Mesenchymal stem cell (in vitro differentiated cells and primary cell): ENCODE measurements around the gene TMOD2. TPM values are rescaled to one million over a fixed set of nuclear protein-coding genes. Genes with fewer than 3 reads are reported as not detected.
A peak's percentile ranks its signal among the peaks of the same experiment; 100 is the strongest.

ENCODE experiments used
- DNase-seq: peaks from one replicate; pipeline ENCODE4 v3.0.0-alpha.2; 2013
- H2AFZ ChIP-seq: one replicate; pipeline ENCODE4 v1.6.1; 2013; ENCODE audit warnings: low read depth, mild to moderate bottlenecking, control low read depth, inconsistent platforms, low read length, moderate library complexity
- H2AK5ac ChIP-seq: 2 replicates; pipeline ENCODE4 v1.6.1; 2013; ENCODE audit warnings: low read length, moderate library complexity, mild to moderate bottlenecking, inconsistent platforms; ENCODE audit not compliant: severe bottlenecking
- H2BK120ac ChIP-seq: one replicate; pipeline ENCODE4 v1.6.1; 2013; ENCODE audit warnings: low read depth, mild to moderate bottlenecking, inconsistent platforms, low read length, moderate library complexity
- H2BK12ac ChIP-seq, 2 experiments: one replicate each; pipeline ENCODE4 v1.6.1; 2013; ENCODE audit warnings: inconsistent platforms in 2 of 2, low read length in 2 of 2, mild to moderate bottlenecking in 2 of 2, moderate library complexity in 2 of 2, control low read depth in 1 of 2
- H2BK15ac ChIP-seq: one replicate; pipeline ENCODE4 v1.6.1; 2013; ENCODE audit warnings: mild to moderate bottlenecking, low read depth, inconsistent platforms; ENCODE audit not compliant: poor library complexity, severe bottlenecking
- H2BK5ac ChIP-seq: 2 replicates; pipeline ENCODE4 v1.6.1; 2013; ENCODE audit warnings: low read depth, mild to moderate bottlenecking, low read length, control low read depth, inconsistent platforms; ENCODE audit not compliant: poor library complexity, severe bottlenecking
- H3K14ac ChIP-seq, 2 experiments: one replicate each; pipeline ENCODE4 v1.6.1; 2013; ENCODE audit warnings: inconsistent platforms in 2 of 2, low read length in 2 of 2, control low read depth in 1 of 2, mild to moderate bottlenecking in 1 of 2, moderate library complexity in 1 of 2
- H3K18ac ChIP-seq, 2 experiments: one replicate each; pipeline ENCODE4 v1.6.1; 2013; ENCODE audit warnings: inconsistent platforms in 2 of 2, low read length in 2 of 2, control low read depth in 1 of 2, low read depth in 1 of 2, mild to moderate bottlenecking in 1 of 2
- H3K23ac ChIP-seq, 2 experiments: one replicate each; pipeline ENCODE4 v1.6.1; 2013; ENCODE audit warnings: inconsistent platforms in 2 of 2, low read length in 2 of 2, mild to moderate bottlenecking in 2 of 2, moderate library complexity in 2 of 2, control low read depth in 1 of 2
- H3K27ac ChIP-seq: 2 replicates; pipeline ENCODE4 v1.5.1; 2013; ENCODE audit warnings: mild to moderate bottlenecking, moderate library complexity, low read length, control low read depth, inconsistent platforms; ENCODE audit not compliant: poor library complexity, severe bottlenecking
- H3K27me3 ChIP-seq, 2 experiments: 2 replicates each; pipeline versions ENCODE4 v1.6.1 to v1.7.0; 2013; ENCODE audit warnings: low read length in 2 of 2, mild to moderate bottlenecking in 2 of 2, moderate library complexity in 2 of 2, control low read depth in 1 of 2, inconsistent platforms in 1 of 2; ENCODE audit not compliant: control insufficient read depth in 1 of 2, insufficient read depth in 1 of 2
- H3K36me3 ChIP-seq, 2 experiments: 2 replicates each; pipeline versions ENCODE4 v1.6.1 to v1.7.0; 2013; ENCODE audit warnings: low read length in 2 of 2, control low read depth in 1 of 2, inconsistent platforms in 1 of 2, low read depth in 1 of 2, mild to moderate bottlenecking in 1 of 2; ENCODE audit not compliant: insufficient read depth in 2 of 2, control insufficient read depth in 1 of 2
- H3K4ac ChIP-seq, 2 experiments: one replicate each; pipeline ENCODE4 v1.6.1; 2013; ENCODE audit warnings: inconsistent platforms in 2 of 2, low read length in 2 of 2, mild to moderate bottlenecking in 2 of 2, moderate library complexity in 2 of 2, control low read depth in 1 of 2, low read depth in 1 of 2
- H3K4me1 ChIP-seq: 2 replicates; pipeline ENCODE4 v1.6.1; 2013; ENCODE audit warnings: low read depth, low read length, control low read depth; ENCODE audit not compliant: control insufficient read depth, insufficient read depth
- H3K4me2 ChIP-seq: 2 replicates; pipeline ENCODE4 v1.6.1; 2013; ENCODE audit warnings: low read length, mild to moderate bottlenecking, inconsistent platforms; ENCODE audit not compliant: poor library complexity, severe bottlenecking
- H3K4me3 ChIP-seq, 2 experiments: 2 replicates each; pipeline versions ENCODE4 v1.5.1 to v1.7.0; 2013; ENCODE audit warnings: low read length in 2 of 2, mild to moderate bottlenecking in 2 of 2, control low read depth in 1 of 2, low read depth in 1 of 2; ENCODE audit not compliant: insufficient read depth in 1 of 2
- H3K79me1 ChIP-seq: replicated peaks from 2 replicates; pipeline ENCODE4 v1.6.1; 2013; ENCODE audit warnings: mild to moderate bottlenecking, control low read depth, low read length, inconsistent platforms; ENCODE audit not compliant: poor library complexity, severe bottlenecking
- H3K9ac ChIP-seq: 2 replicates; pipeline ENCODE4 v1.7.0; 2013; ENCODE audit warnings: mild to moderate bottlenecking, low read length, moderate library complexity
- H3K9me3 ChIP-seq: 2 replicates; pipeline ENCODE4 v1.7.0; 2013; ENCODE audit warnings: mild to moderate bottlenecking, low read length; ENCODE audit not compliant: control insufficient read depth
- H4K8ac ChIP-seq: one replicate; pipeline ENCODE4 v1.6.1; 2013; ENCODE audit warnings: inconsistent platforms, mild to moderate bottlenecking, low read length, moderate library complexity
- H4K91ac ChIP-seq: one replicate; pipeline ENCODE4 v1.6.1; 2013; ENCODE audit warnings: mild to moderate bottlenecking, low read length, inconsistent platforms
- WGBS: methylation state at CpG from one replicate; pipeline ENCODE4 v1.1.7; 2013; ENCODE audit warnings: mixed read lengths; 5-methylcytosine and 5-hydroxymethylcytosine counted together
- small RNA-seq: library from polyadenylated mRNA; stranded (forward); fragments of <200 nt; extraction: miRNeasy Mini kit (QIAGEN cat#:217004); gene quantifications from one replicate; pipeline ENCODE3, GENCODE V24; 2013; ENCODE audit warnings: low read depth

TMOD2 gene

GRCh38 chr15:51863131-51863530, 111.7 kb downstream of the TMOD2 start:
- Histone ChIP-seq H4K8ac (no peak overlapping the region), H3K4me2 (no peak overlapping the region), H4K91ac (no peak overlapping the region), H3K4me3 (no peak overlapping the region), H3K14ac (no peak overlapping the region), H3K9ac (no peak overlapping the region), H3K9me3 (no peaks in the 10 kb centered on the region), H2BK120ac (no peak overlapping the region), H3K4me1 (peaks cover 2% of the 10 kb centered on the region), H2BK12ac (no peak overlapping the region), H3K36me3 (peaks cover 2 to 54% of the 10 kb centered on the region in 2 experiments), H2AFZ (no peak overlapping the region), H3K27me3 (no peaks in the 10 kb centered on the region), H3K27ac (no peak overlapping the region), H2BK5ac (no peak overlapping the region), H2BK15ac (no peak overlapping the region), H3K4ac (no peak overlapping the region), H3K18ac (no peak overlapping the region), H3K23ac (no peak overlapping the region), H2AK5ac (no peak overlapping the region), H3K79me1 (peaks cover 49% of the 10 kb centered on the region)
- WGBS, result no CpG with 5 or more reads among the region's 2 CpGs
- no peak for DNase-seq

- Histone ChIP-seq H2BK15ac (no peak overlapping the region), H3K23ac (no peak overlapping the region), H3K18ac (peak overlapping the region; percentile 43 to 61), H4K91ac (no peak overlapping the region), H3K27ac (peak overlapping the region; percentile 11), H2BK120ac (no peak overlapping the region), H3K4me1 (peaks cover 5% of the 10 kb centered on the region), H3K36me3 (peaks cover 2 to 58% of the 10 kb centered on the region in 2 experiments), H3K9ac (peak overlapping the region; percentile 53), H2AFZ (no peak overlapping the region), H4K8ac (no peak overlapping the region), H3K4ac (no peak overlapping the region), H3K4me2 (no peak overlapping the region), H3K9me3 (no peaks in the 10 kb centered on the region), H2BK5ac (no peak overlapping the region), H2BK12ac (no peak overlapping the region), H3K4me3 (no peak overlapping the region), H3K79me1 (peaks cover 41% of the 10 kb centered on the region), H3K27me3 (no peaks in the 10 kb centered on the region), H2AK5ac (peak overlapping the region; percentile 56), H3K14ac (no peak overlapping the region)
- no peak for DNase-seq
- WGBS, result 98% methylated on average over 4 of the region's 4 CpGs
Measured at GRCh38 chr15:51864408-51865056, 113.1 kb downstream of the TMOD2 start.

DNA sequence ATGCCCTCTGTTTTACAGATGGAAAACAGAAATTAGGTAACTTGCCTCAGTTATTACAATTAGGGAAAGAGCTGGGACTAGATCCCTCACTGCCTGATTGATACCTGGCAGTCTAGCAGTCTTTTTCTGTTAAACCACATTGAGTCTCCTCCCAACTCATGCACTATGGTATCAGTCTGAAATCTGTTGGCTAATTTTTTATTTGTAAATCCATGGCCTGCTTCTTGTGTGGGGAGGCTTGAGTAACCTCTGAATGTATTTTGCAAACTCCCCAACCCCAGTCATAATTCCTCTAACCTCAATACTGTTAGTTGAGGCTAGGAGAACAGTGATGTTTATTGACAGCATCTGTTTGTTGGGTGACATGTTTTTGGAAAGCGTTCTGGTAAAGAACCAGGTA, 113.9 kb downstream of the TMOD2 start:
- Histone ChIP-seq H3K23ac (no peak overlapping the region), H3K27me3 (no peaks in the 10 kb centered on the region), H2BK120ac (peak overlapping the region; percentile 19), H3K4me2 (no peak overlapping the region), H3K9ac (no peak overlapping the region), H3K79me1 (peaks cover 37% of the 10 kb centered on the region), H4K91ac (no peak overlapping the region), H3K4me1 (peaks cover 6% of the 10 kb centered on the region), H3K4me3 (no peak overlapping the region), H3K36me3 (peaks cover 2 to 62% of the 10 kb centered on the region in 2 experiments), H2BK5ac (peak overlapping the region; percentile 44), H2BK15ac (no peak overlapping the region), H3K27ac (no peak overlapping the region), H2BK12ac (no peak overlapping the region), H3K4ac (no peak overlapping the region), H3K14ac (no peak overlapping the region), H4K8ac (no peak overlapping the region), H2AFZ (no peak overlapping the region), H3K18ac (no peak overlapping the region), H2AK5ac (no peak overlapping the region), H3K9me3 (peaks cover 3% of the 10 kb centered on the region)
- WGBS, result 71% methylated on average over 1 of the region's 1 CpG
- no peak for DNase-seq

Small RNAs within 50 kb of the gene (small RNA-seq; reads per million reads assigned to genes)
- gene AC090971.5 (not detected), gene RF00017 (not detected)
